ENCODE data around the gene PHF1. TPM values are rescaled to one million over a fixed set of nuclear protein-coding genes. Genes with fewer than 3 reads are reported as not detected.

Gene PHF1
- total RNA-seq, 1 donor from 2014 or later = 73.2 TPM

DNA sequence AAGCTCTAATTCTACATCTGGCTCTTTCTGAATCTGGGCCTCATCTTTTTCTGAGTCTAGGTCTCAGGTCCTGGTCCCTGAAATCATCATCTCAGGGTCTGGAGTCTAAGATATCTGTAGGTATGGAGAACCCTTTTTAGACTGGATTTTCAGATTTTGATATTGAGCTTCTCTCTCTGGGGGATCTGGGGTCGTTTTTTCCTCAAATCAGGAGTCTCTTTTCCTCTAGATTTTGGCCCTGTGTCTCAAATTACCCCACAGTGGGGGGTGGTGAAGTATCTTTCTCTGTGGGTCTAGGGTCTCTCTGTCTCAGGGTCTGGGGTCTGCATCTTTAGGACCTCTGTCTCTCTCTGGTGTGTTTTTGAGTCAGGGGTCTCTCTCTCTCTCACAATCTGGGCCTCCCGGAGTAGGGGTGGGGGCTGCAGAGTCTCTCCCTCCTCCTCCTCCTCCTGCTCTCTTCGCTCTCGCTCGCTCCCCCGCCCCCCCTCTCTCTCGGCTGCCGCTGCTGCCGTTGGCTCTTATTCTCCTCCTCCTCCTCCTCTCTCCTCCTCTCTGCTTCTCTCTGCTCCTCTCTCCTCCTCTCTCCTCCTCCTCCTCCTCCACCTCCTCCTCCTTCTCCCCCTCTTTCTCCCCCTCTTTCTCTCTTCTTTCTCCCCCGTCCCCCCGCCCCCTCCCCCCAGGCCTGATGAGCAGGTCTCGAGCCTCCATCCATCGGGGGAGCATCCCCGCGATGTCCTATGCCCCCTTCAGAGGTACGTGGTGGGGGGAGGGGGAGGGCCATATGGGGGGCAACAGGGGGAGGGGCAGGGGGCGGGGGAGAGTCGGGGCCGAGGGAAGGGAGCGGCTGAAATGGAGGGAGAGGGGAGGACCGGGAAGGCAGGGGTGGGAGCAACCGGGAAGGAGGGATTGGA lies 9.0 kb downstream of the PHF1 start, which contains the start of gene SYNGAP1:
Gene SYNGAP1, plus strand, starts transcription at position 486 of the 911 bp plus-strand sequence. Its CDS starts 200 bp downstream, at position 686.
- intact Hi-C loops (cut with DNase I) = loop anchor here (5.0 kb wide), 1 partner anchor 103 kb away; the partner anchor contains the start of gene ZBTB22
- Histone ChIP-seq H3K9me3 (no peaks in the 10 kb centered on the region), H3K27me3 (no peaks in the 10 kb centered on the region), H3K4me1 (peaks cover 55% of the 10 kb centered on the region), H3K36me3 (peaks cover 0 to 9% of the 10 kb centered on the region in 2 donors), H3K4me3 (peak within 1 kb of the TSS; percentile 39 to 60), H3K27ac (peak within 1 kb of the TSS; percentile 98)
- peak in 1 of 2 donors; percentile 38 for TF ChIP-seq POLR2AphosphoS5 (IDR thresholded peaks at IDR 0.05; ENCODE audit: insufficient read depth in 1 of 2, low read depth in 1 of 2)
- TF ChIP-seq, protein P1, sequence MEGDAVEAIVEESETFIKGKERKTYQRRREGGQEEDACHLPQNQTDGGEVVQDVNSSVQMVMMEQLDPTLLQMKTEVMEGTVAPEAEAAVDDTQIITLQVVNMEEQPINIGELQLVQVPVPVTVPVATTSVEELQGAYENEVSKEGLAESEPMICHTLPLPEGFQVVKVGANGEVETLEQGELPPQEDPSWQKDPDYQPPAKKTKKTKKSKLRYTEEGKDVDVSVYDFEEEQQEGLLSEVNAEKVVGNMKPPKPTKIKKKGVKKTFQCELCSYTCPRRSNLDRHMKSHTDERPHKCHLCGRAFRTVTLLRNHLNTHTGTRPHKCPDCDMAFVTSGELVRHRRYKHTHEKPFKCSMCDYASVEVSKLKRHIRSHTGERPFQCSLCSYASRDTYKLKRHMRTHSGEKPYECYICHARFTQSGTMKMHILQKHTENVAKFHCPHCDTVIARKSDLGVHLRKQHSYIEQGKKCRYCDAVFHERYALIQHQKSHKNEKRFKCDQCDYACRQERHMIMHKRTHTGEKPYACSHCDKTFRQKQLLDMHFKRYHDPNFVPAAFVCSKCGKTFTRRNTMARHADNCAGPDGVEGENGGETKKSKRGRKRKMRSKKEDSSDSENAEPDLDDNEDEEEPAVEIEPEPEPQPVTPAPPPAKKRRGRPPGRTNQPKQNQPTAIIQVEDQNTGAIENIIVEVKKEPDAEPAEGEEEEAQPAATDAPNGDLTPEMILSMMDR (IDR thresholded peaks at IDR 0.05) = no peak
- peak in 1 of 2 donors; percentile 50 for TF ChIP-seq POLR2A (IDR thresholded peaks at IDR 0.05)
- DNase-seq (ENCODE audit: extremely low spot score in 2 of 2) = no peak

DNA sequence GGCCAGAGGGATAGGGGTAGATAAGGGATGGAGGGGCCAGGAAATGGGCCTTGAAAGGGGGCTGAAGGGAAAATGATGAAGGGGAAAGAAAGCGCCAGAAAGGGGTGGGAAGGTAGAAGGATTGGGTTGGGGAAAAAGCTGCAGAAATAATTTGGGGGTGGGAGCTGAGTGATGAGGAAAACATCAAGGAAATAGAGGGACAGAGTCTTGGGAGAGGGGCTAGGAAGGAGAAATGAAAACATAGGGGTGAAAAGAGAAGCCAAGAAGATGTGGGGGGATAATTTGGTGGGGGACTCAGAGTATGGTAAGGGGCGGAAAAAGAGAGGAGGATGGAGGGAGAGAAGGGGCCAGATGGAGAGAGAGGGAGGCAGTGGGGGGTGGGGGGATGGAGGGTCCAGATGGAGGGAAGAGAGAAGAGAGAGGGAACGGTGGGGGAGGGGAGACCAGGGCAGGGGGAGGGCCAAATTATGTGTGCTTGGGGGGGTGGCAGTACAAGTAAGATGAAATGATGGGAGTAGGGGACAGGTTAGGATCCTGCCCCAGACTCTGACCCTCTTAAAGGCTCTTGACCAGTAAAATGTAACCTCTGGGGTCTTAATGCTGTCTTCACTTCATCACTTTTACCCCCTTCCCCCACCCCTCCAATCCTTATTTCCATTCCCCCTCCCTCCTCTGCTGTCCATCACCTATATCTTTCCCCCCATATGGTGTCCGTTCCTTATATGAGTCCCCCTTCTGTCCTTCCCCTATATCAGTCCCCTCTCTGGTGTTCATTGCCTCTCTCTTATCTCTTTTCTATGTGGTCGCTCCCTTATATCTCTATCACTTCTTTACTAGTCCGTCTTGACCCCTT lies 9.9 kb downstream of the PHF1 start:
- no peak for DNase-seq (ENCODE audit: extremely low spot score in 2 of 2)
- Histone ChIP-seq H3K27ac (peak overlapping the region; percentile 98), H3K36me3 (peaks cover 0 to 2% of the 10 kb centered on the region in 2 donors), H3K4me1 (peaks cover 54% of the 10 kb centered on the region), H3K27me3 (no peaks in the 10 kb centered on the region), H3K4me3 (peak overlapping the region; percentile 39 to 51), H3K9me3 (no peaks in the 10 kb centered on the region)
- intact Hi-C loops (cut with DNase I) = no loop called here
- TF ChIP-seq POLR2A (IDR thresholded peaks at IDR 0.05) (no peak), POLR2AphosphoS5 (IDR thresholded peaks at IDR 0.05; ENCODE audit: insufficient read depth in 1 of 2, low read depth in 1 of 2) (no peak)
- TF ChIP-seq, protein P1 (IDR thresholded peaks at IDR 0.05) = no peak

DNA sequence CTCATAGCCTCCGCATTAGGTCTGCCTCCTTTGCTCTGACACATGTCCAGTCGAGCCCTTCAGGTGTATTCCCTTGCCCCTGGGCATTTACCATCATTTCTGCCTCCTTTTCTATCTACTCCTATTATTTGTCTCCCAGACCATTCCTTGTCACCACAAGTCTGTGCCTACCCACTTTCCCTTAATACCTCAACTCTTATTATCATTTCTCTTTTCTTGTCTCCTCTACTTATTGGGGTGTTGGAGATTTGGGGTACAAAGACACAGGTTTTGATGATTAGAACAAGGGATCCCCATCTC lies 10.5 kb downstream of the PHF1 start:
- Histone ChIP-seq H3K36me3 (no peaks in the 10 kb centered on the region), H3K27me3 (no peaks in the 10 kb centered on the region), H3K27ac (peak overlapping the region; percentile 98), H3K4me1 (peaks cover 48% of the 10 kb centered on the region), H3K4me3 (no peak overlapping the region), H3K9me3 (no peaks in the 10 kb centered on the region)
- TF ChIP-seq POLR2AphosphoS5 (IDR thresholded peaks at IDR 0.05; ENCODE audit: insufficient read depth in 1 of 2, low read depth in 1 of 2) (no peak), POLR2A (IDR thresholded peaks at IDR 0.05) (no peak)
- TF ChIP-seq, protein P1 (IDR thresholded peaks at IDR 0.05) = no peak
- no peak for DNase-seq (ENCODE audit: extremely low spot score in 2 of 2)
- intact Hi-C loops (cut with DNase I) = no loop called here

DNA sequence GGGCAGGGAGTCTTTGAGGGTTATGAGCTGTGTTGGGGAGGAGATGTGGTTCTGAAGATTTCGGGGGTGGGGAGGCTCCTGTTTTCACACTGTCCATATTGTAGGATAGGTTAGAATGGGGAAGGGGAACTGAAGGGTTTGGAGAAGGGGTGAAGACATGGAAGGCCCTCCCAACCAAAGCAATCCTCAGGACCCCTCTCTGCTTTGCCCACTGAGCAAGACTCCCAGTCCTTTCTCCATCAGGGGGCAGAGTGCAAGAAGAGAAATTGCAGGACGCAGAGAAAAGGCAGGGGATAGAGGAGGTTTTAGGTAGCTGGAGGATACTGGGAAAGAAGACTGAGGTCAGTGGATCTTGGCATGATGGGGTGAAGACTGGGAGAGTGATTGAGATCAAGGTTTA lies 13.0 kb downstream of the PHF1 start:
- Histone ChIP-seq H3K9me3 (no peaks in the 10 kb centered on the region), H3K4me3 (no peak overlapping the region), H3K27me3 (no peaks in the 10 kb centered on the region), H3K4me1 (peaks cover 48% of the 10 kb centered on the region), H3K36me3 (no peaks in the 10 kb centered on the region), H3K27ac (peak overlapping the region; percentile 96)
- TF ChIP-seq POLR2AphosphoS5 (IDR thresholded peaks at IDR 0.05; ENCODE audit: insufficient read depth in 1 of 2, low read depth in 1 of 2) (no peak), POLR2A (IDR thresholded peaks at IDR 0.05) (no peak)
- TF ChIP-seq, protein P1 (IDR thresholded peaks at IDR 0.05) = no peak
- intact Hi-C loops (cut with DNase I) = no loop called here
- no peak for DNase-seq (ENCODE audit: extremely low spot score in 2 of 2)

Measured in vagina (tissue), 2 donors.